ENCODE data around the gene FHAD1. TPM values are rescaled to one million over a fixed set of nuclear protein-coding genes. Genes with fewer than 3 reads are reported as not detected.

FHAD1 gene
- total RNA-seq, 2 experiments from 2014 or later = not detected

GRCh38 chr1:15256584-15256983 lies 9.6 kb downstream of the FHAD1 start:
- Mint-ChIP-seq H3K9me3 (no peaks in the 10 kb centered on the region), H3K27me3 (peaks cover 14% of the 10 kb centered on the region), H3K27ac (no peak overlapping the region), H3K36me3 (ENCODE audit: low read depth) (no peaks in the 10 kb centered on the region), H3K4me1 (ENCODE audit: low read depth) (peaks cover 34% of the 10 kb centered on the region), H3K4me3 (no peak overlapping the region)
- Histone ChIP-seq H3K27me3 (ENCODE audit: control insufficient read depth in 1 of 2, insufficient read depth in 2 of 2, low read length in 2 of 2) (no peaks in the 10 kb centered on the region), H3K9me3 (ENCODE audit: control insufficient read depth in 1 of 2, insufficient read depth in 1 of 2, low read length in 2 of 2) (no peaks in the 10 kb centered on the region), H3K27ac (ENCODE audit: low read depth in 1 of 2, low read length in 2 of 2) (no peak overlapping the region), H3K4me3 (ENCODE audit: low read length) (no peak overlapping the region), H3K36me3 (ENCODE audit: insufficient read depth, low read length) (no peaks in the 10 kb centered on the region), H3K4me1 (ENCODE audit: insufficient read depth, low read length) (peaks cover 6% of the 10 kb centered on the region)
- POLR2A ChIA-PET = no interaction called here
- DNase-seq (no peak), ATAC-seq (ENCODE audit: poor library complexity) (no peak)
- TF ChIP-seq CTCF (IDR thresholded peaks at IDR 0.05) = no peak
- intact Hi-C loops (cut with DNase I, micrococcal nuclease) = no loop called here
- CTCF ChIA-PET = interaction anchor here (0.5 kb wide), 1 partner anchor 29 kb away, joined by 3 read pairs; no protein-coding TSS in a partner anchor

GRCh38 chr1:15257309-15257708 lies 10.3 kb downstream of the FHAD1 start:
- Histone ChIP-seq H3K4me1 (ENCODE audit: insufficient read depth, low read length) (peaks cover 11% of the 10 kb centered on the region), H3K36me3 (ENCODE audit: insufficient read depth, low read length) (no peaks in the 10 kb centered on the region), H3K4me3 (ENCODE audit: low read length) (no peak overlapping the region), H3K27me3 (ENCODE audit: control insufficient read depth in 1 of 2, insufficient read depth in 2 of 2, low read length in 2 of 2) (no peaks in the 10 kb centered on the region), H3K27ac (ENCODE audit: low read depth in 1 of 2, low read length in 2 of 2) (no peak overlapping the region), H3K9me3 (ENCODE audit: control insufficient read depth in 1 of 2, insufficient read depth in 1 of 2, low read length in 2 of 2) (no peaks in the 10 kb centered on the region)
- intact Hi-C loops (cut with DNase I, micrococcal nuclease) = no loop called here
- DNase-seq (no peak), ATAC-seq (ENCODE audit: poor library complexity) (no peak)
- POLR2A ChIA-PET = no interaction called here
- Mint-ChIP-seq H3K9me3 (no peaks in the 10 kb centered on the region), H3K27ac (no peak overlapping the region), H3K36me3 (ENCODE audit: low read depth) (no peaks in the 10 kb centered on the region), H3K4me3 (no peak overlapping the region), H3K4me1 (ENCODE audit: low read depth) (peaks cover 34% of the 10 kb centered on the region), H3K27me3 (peaks cover 21% of the 10 kb centered on the region)
- CTCF ChIA-PET = no interaction called here
- no peak for TF ChIP-seq CTCF (IDR thresholded peaks at IDR 0.05)

GRCh38 chr1:15258833-15259621 lies 12.0 kb downstream of the FHAD1 start:
- ChIA-PET CTCF (no interaction called here), POLR2A (no interaction called here)
- Histone ChIP-seq H3K27ac (ENCODE audit: low read depth in 1 of 2, low read length in 2 of 2) (no peak overlapping the region), H3K27me3 (ENCODE audit: control insufficient read depth in 1 of 2, insufficient read depth in 2 of 2, low read length in 2 of 2) (no peaks in the 10 kb centered on the region), H3K9me3 (ENCODE audit: control insufficient read depth in 1 of 2, insufficient read depth in 1 of 2, low read length in 2 of 2) (no peaks in the 10 kb centered on the region), H3K4me1 (ENCODE audit: insufficient read depth, low read length) (peaks cover 11% of the 10 kb centered on the region), H3K36me3 (ENCODE audit: insufficient read depth, low read length) (no peaks in the 10 kb centered on the region), H3K4me3 (ENCODE audit: low read length) (no peak overlapping the region)
- Mint-ChIP-seq H3K9me3 (no peaks in the 10 kb centered on the region), H3K4me3 (no peak overlapping the region), H3K4me1 (ENCODE audit: low read depth) (peaks cover 18% of the 10 kb centered on the region), H3K36me3 (ENCODE audit: low read depth) (no peaks in the 10 kb centered on the region), H3K27ac (no peak overlapping the region), H3K27me3 (peaks cover 33% of the 10 kb centered on the region)
- intact Hi-C loops (cut with DNase I, micrococcal nuclease) = no loop called here
- DNase-seq (no peak), ATAC-seq (ENCODE audit: poor library complexity) (no peak)
- no peak for TF ChIP-seq CTCF (IDR thresholded peaks at IDR 0.05)

Measured in CD4-positive, alpha-beta T cell (primary cell).